BE2C (cell line): ENCODE measurements around the gene CSF1.

Source experiments
- DNase-seq: peaks from one replicate; pipeline ENCODE4 v3.0.0-alpha.2; 2020
- H3K27me3 ChIP-seq: fragments of 250-450 bp; sonication (Bioruptor Pico); 2 replicates; pipeline ENCODE4 v1.5.1; 2020; ENCODE audit warnings: mild to moderate bottlenecking
- H3K36me3 ChIP-seq: fragments of 250-450 bp; sonication (Bioruptor Pico); 2 replicates; pipeline ENCODE4 v1.5.1; 2020; ENCODE audit warnings: mild to moderate bottlenecking
- H3K4me1 ChIP-seq: fragments of 250-450 bp; sonication (Bioruptor Pico); 2 replicates; pipeline ENCODE4 v1.5.1; 2020
- H3K4me3 ChIP-seq: 2 replicates; pipeline ENCODE4 v1.5.1; 2011; ENCODE audit warnings: low read depth, low read length
- H3K9me3 ChIP-seq: fragments of 250-450 bp; sonication (Bioruptor Pico); 2 replicates; pipeline ENCODE4 v1.5.1; 2020
- CTCF ChIP-seq: IDR thresholded peaks from 2 replicates; pipeline ENCODE4 v1.5.1; 2012; ENCODE audit warnings: mild to moderate bottlenecking, low read depth, low read length

The CSF1 gene

GRCh38 chr1:109897259-109897955 is 13.2 kb upstream of the CSF1 start:
- no peaks in the 10 kb centered on the region for H3K9me3 ChIP-seq
- DNase-seq, result no peak
- no peaks in the 10 kb centered on the region for H3K36me3 ChIP-seq
- H3K4me3 ChIP-seq, result no peak overlapping the region
- no peaks in the 10 kb centered on the region for H3K27me3 ChIP-seq
- no peak for TF ChIP-seq CTCF
- H3K4me1 ChIP-seq, result no peaks in the 10 kb centered on the region

GRCh38 chr1:109898842-109899241 is 11.8 kb upstream of the CSF1 start:
- no peak for TF ChIP-seq CTCF
- Histone ChIP-seq H3K27me3 (no peaks in the 10 kb centered on the region), H3K4me3 (no peak overlapping the region), H3K4me1 (no peaks in the 10 kb centered on the region), H3K36me3 (no peaks in the 10 kb centered on the region), H3K9me3 (no peaks in the 10 kb centered on the region)
- no peak for DNase-seq

- no peak overlapping the region for H3K4me3 ChIP-seq
- no peaks in the 10 kb centered on the region for H3K9me3 ChIP-seq
- H3K4me1 ChIP-seq, result no peaks in the 10 kb centered on the region
- H3K36me3 ChIP-seq, result no peaks in the 10 kb centered on the region
- TF ChIP-seq CTCF, result no peak
- DNase-seq, result no peak
- H3K27me3 ChIP-seq, result no peaks in the 10 kb centered on the region
Observed at GRCh38 chr1:109901141-109901523, 9.5 kb upstream of the CSF1 start.

GRCh38 chr1:109901524-109902145 is 9.0 kb upstream of the CSF1 start:
- Histone ChIP-seq H3K4me1 (no peaks in the 10 kb centered on the region), H3K27me3 (no peaks in the 10 kb centered on the region), H3K4me3 (no peak overlapping the region), H3K9me3 (no peaks in the 10 kb centered on the region), H3K36me3 (no peaks in the 10 kb centered on the region)
- TF ChIP-seq CTCF, result no peak
- DNase-seq, result peak; percentile 47

- Histone ChIP-seq H3K27me3 (no peaks in the 10 kb centered on the region), H3K36me3 (no peaks in the 10 kb centered on the region), H3K4me1 (no peaks in the 10 kb centered on the region), H3K4me3 (no peak overlapping the region), H3K9me3 (no peaks in the 10 kb centered on the region)
- no peak for TF ChIP-seq CTCF
- no peak for DNase-seq
Observed at GRCh38 chr1:109902204-109902985, 8.3 kb upstream of the CSF1 start.
